Esophagus muscularis mucosa (tissue), 3 donors: ENCODE results near the gene CCDC85A.

Experiments
- CTCF ChIP-seq, 3 experiments: fragments of 200-600 bp in 2 of 3; fragments of 450-650 bp in 1 of 3; sonication (generic) in 2 of 3; IDR thresholded peaks; one replicate each; pipeline ENCODE4 v1.5.1; 2017 to 2019; ENCODE audit warnings: antibody characterized with exemption in 3 of 3, mild to moderate bottlenecking in 2 of 3, moderate library complexity in 1 of 3
- POLR2A ChIP-seq: fragments of 450-650 bp; IDR thresholded peaks from one replicate; pipeline ENCODE4 v1.6.1; 2017; ENCODE audit warnings: antibody characterized with exemption, moderate library complexity, mild to moderate bottlenecking, low read depth
- POLR2AphosphoS5 ChIP-seq, 2 donors: sonication (generic); formaldehyde crosslinking; IDR thresholded peaks; one replicate each; pipeline ENCODE4 v1.6.1; 2017; ENCODE audit warnings: antibody characterized with exemption in 2 of 2

- TF ChIP-seq CTCF (IDR thresholded peaks at IDR 0.05) (no peak), POLR2AphosphoS5 (IDR thresholded peaks at IDR 0.05) (no peak), POLR2A (no peak)
Measured at GRCh38 chr2:56234241-56234640, 50.5 kb downstream of the CCDC85A start.
